Activated CD4-positive, alpha-beta T cell treated with anti-CD3 and anti-CD28 coated beads, Interleukin-2, amount 10 ng/mL, durations not matched to agents 7 days and 5 days (primary cell): ENCODE measurements around the gene FBXL4. TPM values are rescaled to one million over a fixed set of nuclear protein-coding genes. Genes with fewer than 3 reads are reported as not detected.

Experiments used
- CTCF ChIA-PET: fragments of 350-600 bp; sonication (Branson Sonifier 250); formaldehyde crosslinking; loops from one replicate; lab custom pipeline; 2021; ENCODE audit warnings: antibody characterized with exemption; lab: Charles Lee
- POLR2A ChIA-PET: fragments of 350-600 bp; sonication (Branson Sonifier 250); formaldehyde crosslinking; loops from one replicate; lab custom pipeline; 2021; ENCODE audit warnings: antibody characterized with exemption; lab: Charles Lee
- DNase-seq: peaks from one replicate; pipeline ENCODE4 v3.0.0-alpha.2; 2020
- H3K27ac Mint-ChIP-seq: one replicate; pipeline ENCODE4 v1.8.0; 2021; ENCODE audit warnings: mild to moderate bottlenecking, moderate library complexity, mixed read lengths
- H3K27me3 Mint-ChIP-seq: one replicate; pipeline ENCODE4 v1.8.0; 2021; ENCODE audit warnings: mixed read lengths
- H3K36me3 Mint-ChIP-seq: one replicate; pipeline ENCODE4 v1.8.0; 2021; ENCODE audit warnings: low read depth, mixed read lengths
- H3K4me1 Mint-ChIP-seq: one replicate; pipeline ENCODE4 v1.8.0; 2021; ENCODE audit warnings: mixed read lengths
- H3K4me3 Mint-ChIP-seq: one replicate; pipeline ENCODE4 v1.8.0; 2021; ENCODE audit warnings: mild to moderate bottlenecking, moderate library complexity, mixed read lengths
- H3K9me3 Mint-ChIP-seq: one replicate; pipeline ENCODE4 v1.8.0; 2021; ENCODE audit warnings: mixed read lengths
- total RNA-seq, 2 experiments: library from RNA; stranded (reverse); gene quantifications; one replicate each; pipeline ENCODE4 v1.2.3, GENCODE V29; 2021

The FBXL4 gene
- total RNA-seq, 2 experiments from 2014 or later, result 11.2 to 12.6 TPM

DNA sequence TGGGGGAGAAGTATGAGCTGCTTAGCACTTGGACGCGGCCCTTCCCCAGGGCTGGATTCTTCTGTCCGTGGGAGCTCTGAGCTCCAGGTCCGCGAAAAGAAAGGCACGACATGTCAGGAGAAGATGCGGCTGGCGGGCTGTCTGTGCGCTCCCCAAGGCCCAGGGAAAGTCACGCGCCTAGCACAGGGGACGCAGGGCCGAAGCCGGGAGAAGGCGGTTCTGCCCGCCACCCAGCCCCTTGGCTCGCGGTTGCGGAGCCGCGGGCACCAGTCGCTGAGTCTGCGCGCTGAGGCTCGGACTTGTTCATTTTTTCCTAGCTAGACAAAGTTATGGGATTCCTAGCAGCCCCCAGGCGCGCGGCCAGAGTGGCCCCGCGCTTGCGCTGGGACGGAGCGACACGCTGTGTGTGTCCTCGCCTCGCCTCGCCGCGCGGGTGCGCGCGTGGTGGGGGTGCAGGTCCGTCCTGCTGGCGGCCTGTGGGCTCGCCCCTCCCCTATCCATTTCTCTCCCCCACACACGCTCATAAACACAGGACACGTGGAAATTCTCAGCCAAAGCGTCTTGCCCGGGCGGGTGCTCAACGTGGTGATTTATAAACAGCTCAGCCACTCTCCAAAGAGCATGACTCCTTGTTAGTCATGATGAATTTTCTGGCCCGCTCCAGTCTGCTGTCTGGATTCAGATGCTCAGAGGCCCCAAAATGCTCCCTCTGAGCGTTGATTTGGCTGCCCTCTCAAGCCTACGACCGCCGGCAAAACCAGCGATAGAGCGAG lies 115.3 kb downstream of the FBXL4 start:
- DNase-seq, result no peak
- Mint-ChIP-seq H3K36me3 (peaks cover 2% of the 10 kb centered on the region), H3K27ac (peak overlapping the region; percentile 71), H3K9me3 (no peaks in the 10 kb centered on the region), H3K4me1 (peaks cover 39% of the 10 kb centered on the region), H3K27me3 (peaks cover 85% of the 10 kb centered on the region), H3K4me3 (peak overlapping the region; percentile 73)
- ChIA-PET POLR2A (interaction anchor here (0.6 kb wide), 1 partner anchor 26 kb away, joined by 4 read pairs; no protein-coding TSS in a partner anchor), CTCF (interaction anchor here (0.6 to 1.4 kb wide), 3 partner anchors 11 to 651 kb away, joined by 3 read pairs; no protein-coding TSS in a partner anchor)

DNA sequence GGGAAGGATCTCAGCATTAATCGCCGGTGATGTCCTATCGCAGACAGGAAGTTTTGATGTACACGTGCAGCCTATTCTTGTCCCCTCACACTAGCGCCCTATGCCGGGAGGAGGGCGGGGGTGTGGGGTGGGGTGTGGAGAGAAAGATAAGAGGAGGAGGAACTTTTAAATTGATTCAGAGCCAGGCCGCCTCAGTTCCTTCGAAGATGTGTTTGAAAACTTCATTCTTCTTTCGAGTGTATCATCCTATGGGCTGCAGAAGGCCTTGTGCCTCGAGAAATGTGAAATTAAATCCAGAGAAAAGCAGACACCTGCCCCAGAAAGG lies 115.8 kb downstream of the FBXL4 start:
- peak overlapping the region; percentile 36 for H3K27ac Mint-ChIP-seq
- H3K9me3 Mint-ChIP-seq, result no peaks in the 10 kb centered on the region
- peaks cover 2% of the 10 kb centered on the region for H3K36me3 Mint-ChIP-seq
- POLR2A ChIA-PET, result interaction anchor here (0.6 kb wide), 1 partner anchor 26 kb away, joined by 4 read pairs; no protein-coding TSS in a partner anchor
- DNase-seq, result no peak
- peak overlapping the region; percentile 36 for H3K4me3 Mint-ChIP-seq
- H3K4me1 Mint-ChIP-seq, result peaks cover 42% of the 10 kb centered on the region
- CTCF ChIA-PET, result interaction anchor here (0.8 kb wide), 1 partner anchor 9 kb away, joined by 3 read pairs; no protein-coding TSS in a partner anchor
- H3K27me3 Mint-ChIP-seq, result peaks cover 85% of the 10 kb centered on the region

DNA sequence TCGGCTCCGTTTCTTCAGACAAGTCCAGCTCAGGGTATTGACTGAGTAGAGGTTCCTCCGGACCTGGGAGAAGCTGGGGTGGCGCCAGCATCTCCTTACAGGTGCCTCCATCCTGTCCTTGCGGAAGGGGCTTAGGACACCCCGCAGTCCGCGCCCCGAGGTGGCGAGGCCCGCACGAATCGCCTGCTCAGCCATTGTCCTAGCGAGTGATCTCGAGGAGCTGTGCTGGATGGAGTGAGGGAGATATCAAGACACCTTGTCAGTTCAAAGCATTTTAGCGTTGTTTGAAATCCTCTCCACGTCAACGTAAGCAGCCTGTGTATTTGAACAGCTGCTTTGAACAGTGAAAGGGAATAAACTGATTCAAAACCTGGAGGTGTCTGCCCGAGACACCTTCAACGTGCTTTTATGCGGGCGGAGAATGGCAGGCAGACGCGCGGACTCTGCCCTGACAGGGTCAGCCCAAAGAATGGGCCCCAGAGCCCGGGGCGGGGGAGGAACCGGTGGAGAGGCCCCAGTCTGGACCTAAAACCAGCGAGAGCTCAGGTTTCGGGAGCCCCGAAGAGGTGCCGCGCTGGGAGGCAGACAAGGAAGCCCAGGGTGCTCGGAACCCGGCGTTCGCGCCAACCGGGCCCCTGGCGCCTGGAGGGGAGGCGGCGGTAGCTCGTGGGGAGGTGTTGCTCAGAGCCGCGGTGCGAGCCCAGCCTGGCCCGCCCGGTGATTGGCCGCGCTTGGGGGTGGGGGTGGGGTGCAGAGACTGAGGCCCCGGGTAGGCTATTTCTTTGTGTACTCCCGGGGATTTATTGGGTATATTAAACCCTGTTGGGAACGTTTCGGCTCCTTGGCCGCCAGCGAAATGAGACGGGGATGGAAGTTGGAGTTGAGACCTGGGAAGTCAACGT lies 116.4 kb downstream of the FBXL4 start:
- ChIA-PET POLR2A (interaction anchor here (0.6 kb wide), 1 partner anchor 27 kb away, joined by 4 read pairs; no protein-coding TSS in a partner anchor), CTCF (interaction anchor here (0.8 kb wide), 1 partner anchor 10 kb away, joined by 3 read pairs; no protein-coding TSS in a partner anchor)
- no peak for DNase-seq
- peaks cover 85% of the 10 kb centered on the region for H3K27me3 Mint-ChIP-seq
- peak overlapping the region; percentile 36 for H3K27ac Mint-ChIP-seq
- no peaks in the 10 kb centered on the region for H3K9me3 Mint-ChIP-seq
- H3K36me3 Mint-ChIP-seq, result peaks cover 2% of the 10 kb centered on the region
- peaks cover 41% of the 10 kb centered on the region for H3K4me1 Mint-ChIP-seq
- peak overlapping the region; percentile 36 for H3K4me3 Mint-ChIP-seq

DNA sequence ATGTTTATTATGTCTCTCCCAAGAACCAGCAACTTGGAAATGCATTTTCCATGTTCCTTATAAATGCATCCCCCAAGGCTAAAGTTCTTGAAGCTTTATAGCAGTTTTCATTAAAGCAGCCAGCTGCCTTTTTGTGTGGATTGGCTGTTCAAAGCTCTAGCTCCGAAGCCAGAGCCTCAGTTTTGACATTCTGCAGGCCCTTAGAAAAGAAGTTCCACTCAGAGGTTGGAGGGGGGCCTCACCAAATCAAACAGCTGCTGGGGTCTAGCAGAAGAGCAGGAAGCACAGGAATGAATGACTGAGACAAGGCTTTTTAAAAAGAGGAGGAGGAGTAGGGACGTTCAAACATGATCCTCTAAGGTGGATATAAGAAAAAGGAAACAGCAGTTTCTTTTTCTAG lies 117.6 kb downstream of the FBXL4 start:
- Mint-ChIP-seq H3K4me3 (no peak overlapping the region), H3K4me1 (peaks cover 37% of the 10 kb centered on the region), H3K27me3 (peaks cover 89% of the 10 kb centered on the region), H3K27ac (no peak overlapping the region), H3K9me3 (peaks cover 2% of the 10 kb centered on the region), H3K36me3 (no peaks in the 10 kb centered on the region)
- ChIA-PET CTCF (interaction anchor here (0.7 to 1.4 kb wide), 2 partner anchors 13 to 353 kb away, joined by 4 read pairs; no protein-coding TSS in a partner anchor), POLR2A (interaction anchor here (0.6 kb wide), 1 partner anchor 267 kb away, joined by 4 read pairs; no protein-coding TSS in a partner anchor)
- DNase-seq, result no peak

DNA sequence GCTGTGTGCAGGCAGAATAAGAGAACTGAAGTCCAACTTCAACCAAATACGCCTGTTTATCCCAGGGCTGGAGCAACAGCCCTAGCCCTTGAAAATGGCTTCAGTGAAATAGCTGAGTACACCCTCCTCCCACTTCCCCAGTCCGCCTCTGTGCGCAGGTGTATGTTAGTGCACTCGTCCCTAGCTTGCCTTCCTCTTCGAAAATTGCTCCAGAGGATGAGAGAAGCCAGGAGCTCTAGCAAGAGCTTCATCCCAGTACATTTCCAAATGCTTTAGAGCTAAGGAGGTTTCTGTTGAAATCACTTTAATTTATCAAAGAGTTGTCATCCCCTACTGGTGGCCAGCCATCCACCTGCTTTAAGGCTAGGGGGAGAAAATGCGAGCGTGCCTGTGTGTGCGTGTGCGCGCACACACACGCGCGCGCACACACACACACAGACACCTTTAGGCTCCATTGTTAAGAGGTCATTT lies 118.8 kb downstream of the FBXL4 start:
- peaks cover 2% of the 10 kb centered on the region for H3K9me3 Mint-ChIP-seq
- POLR2A ChIA-PET, result no interaction called here
- no peaks in the 10 kb centered on the region for H3K36me3 Mint-ChIP-seq
- no peak overlapping the region for H3K4me3 Mint-ChIP-seq
- peaks cover 91% of the 10 kb centered on the region for H3K27me3 Mint-ChIP-seq
- CTCF ChIA-PET, result interaction anchor here (1.1 to 1.5 kb wide), 3 partner anchors 12 to 16 kb away, joined by 3 to 9 read pairs (median 4); no protein-coding TSS in a partner anchor
- no peak for DNase-seq
- peaks cover 40% of the 10 kb centered on the region for H3K4me1 Mint-ChIP-seq
- H3K27ac Mint-ChIP-seq, result no peak overlapping the region

DNA sequence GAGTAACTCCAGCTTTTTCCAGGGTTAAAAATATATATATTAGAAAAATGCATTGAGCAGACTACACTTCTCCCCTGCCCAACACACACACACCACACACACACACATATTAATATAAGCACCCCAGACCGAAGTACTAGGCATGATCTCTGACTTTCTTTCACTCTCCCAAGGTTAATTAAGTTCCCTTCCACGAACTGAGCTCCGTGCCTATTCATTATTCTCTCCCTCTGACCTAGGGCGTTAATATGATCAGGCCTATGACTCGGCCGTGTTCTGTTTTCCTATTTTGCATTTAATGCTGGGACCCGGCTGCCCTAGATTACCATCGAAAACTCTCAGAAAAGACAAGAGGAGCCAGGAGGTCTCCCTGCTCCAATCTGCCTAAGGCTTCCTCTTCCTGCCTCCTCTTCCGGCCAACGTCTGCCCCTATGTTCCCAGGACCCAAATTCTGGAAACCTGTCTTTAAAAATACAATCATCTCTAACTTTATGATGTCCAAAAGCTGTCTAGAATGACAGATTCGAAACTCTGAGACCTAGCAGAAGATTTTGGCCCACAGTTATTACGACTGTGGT lies 119.4 kb downstream of the FBXL4 start:
- Mint-ChIP-seq H3K4me3 (no peak overlapping the region), H3K9me3 (peaks cover 2% of the 10 kb centered on the region), H3K36me3 (no peaks in the 10 kb centered on the region), H3K4me1 (peaks cover 38% of the 10 kb centered on the region), H3K27ac (no peak overlapping the region), H3K27me3 (peaks cover 91% of the 10 kb centered on the region)
- DNase-seq, result no peak
- ChIA-PET POLR2A (no interaction called here), CTCF (interaction anchor here (0.6 to 1.5 kb wide), 2 partner anchors 14 to 760 kb away, joined by 3 to 9 read pairs; no protein-coding TSS in a partner anchor)

DNA sequence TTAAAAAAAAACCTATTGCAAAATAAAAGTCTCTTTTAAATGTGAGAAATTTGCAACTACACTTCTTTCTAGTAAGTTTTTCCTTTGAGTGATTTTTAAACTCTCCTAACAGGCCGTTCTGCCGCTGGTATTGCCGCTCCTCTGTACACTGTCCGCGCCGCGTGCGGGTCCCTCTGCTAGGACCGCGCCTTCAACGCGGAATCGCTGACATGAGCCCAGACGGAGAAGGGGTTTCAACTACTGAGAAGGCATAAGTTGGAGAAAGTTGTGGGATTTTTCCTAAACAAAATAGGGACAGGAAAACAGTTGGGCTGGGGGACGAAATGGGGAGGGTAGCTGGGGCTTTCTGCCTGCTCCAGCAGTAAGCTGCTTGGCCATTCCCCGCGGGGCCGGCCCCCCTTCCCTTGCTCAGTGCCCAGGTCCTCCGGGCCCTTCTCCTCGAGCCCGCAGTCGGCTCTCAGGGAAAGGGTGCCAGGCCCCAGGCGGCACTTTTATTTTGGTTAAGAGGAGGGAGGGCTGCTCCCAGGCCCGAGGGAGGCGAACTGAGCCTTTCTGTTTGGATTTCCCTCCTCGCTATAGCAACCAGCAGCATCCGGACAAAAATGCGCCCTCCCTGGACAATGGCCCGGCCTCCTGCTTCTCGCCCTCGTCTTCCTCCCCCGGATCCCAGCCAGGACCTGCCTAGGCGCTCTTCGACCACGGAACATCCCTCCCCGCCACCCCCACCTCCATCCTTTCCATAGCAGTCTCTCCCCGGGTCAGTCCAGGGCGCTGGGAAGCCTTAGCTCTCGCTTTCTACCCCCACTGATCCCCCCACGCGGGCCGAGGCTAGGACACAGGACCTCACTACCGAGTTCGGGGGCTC lies 120.2 kb downstream of the FBXL4 start:
- H3K9me3 Mint-ChIP-seq, result peaks cover 2% of the 10 kb centered on the region
- H3K27ac Mint-ChIP-seq, result no peak overlapping the region
- POLR2A ChIA-PET, result no interaction called here
- no peak for DNase-seq
- CTCF ChIA-PET, result no interaction called here
- H3K4me3 Mint-ChIP-seq, result no peak overlapping the region
- H3K36me3 Mint-ChIP-seq, result no peaks in the 10 kb centered on the region
- H3K4me1 Mint-ChIP-seq, result peaks cover 31% of the 10 kb centered on the region
- peaks cover 89% of the 10 kb centered on the region for H3K27me3 Mint-ChIP-seq

DNA sequence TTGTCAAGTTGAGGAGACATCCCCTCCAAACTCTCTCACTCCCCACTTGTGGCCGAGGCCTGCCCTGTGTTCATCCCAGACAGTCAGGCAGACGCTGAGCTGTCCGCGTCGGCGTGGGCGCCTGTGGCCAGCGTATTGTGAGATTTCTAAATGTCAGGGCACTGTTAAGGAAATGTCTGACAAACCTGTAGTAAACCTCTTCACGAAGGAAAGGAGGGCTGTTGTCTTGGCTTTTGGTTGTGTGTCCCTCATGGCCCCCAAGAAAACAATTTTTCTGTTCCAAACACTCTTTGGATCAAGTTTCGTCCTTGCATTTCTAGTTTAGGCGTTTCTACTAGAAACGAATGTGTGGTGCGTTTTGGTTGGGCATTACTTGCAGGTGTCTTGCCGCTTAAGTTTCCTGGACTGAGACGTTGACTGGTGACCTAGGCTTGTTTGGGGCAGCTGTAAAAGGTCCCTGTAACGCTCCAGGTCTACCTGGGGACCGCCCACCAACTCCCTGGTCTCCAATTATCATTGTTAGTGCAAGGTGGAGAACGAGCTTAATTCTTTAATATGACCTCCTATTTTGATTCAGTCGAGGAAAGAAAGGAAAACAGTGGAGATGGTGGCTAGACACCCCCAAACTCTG lies 122.0 kb downstream of the FBXL4 start:
- POLR2A ChIA-PET, result no interaction called here
- no peak overlapping the region for H3K27ac Mint-ChIP-seq
- no peaks in the 10 kb centered on the region for H3K36me3 Mint-ChIP-seq
- no peak overlapping the region for H3K4me3 Mint-ChIP-seq
- no peak for DNase-seq
- CTCF ChIA-PET, result no interaction called here
- H3K27me3 Mint-ChIP-seq, result peaks cover 90% of the 10 kb centered on the region
- H3K4me1 Mint-ChIP-seq, result peaks cover 22% of the 10 kb centered on the region
- peaks cover 2% of the 10 kb centered on the region for H3K9me3 Mint-ChIP-seq

DNA sequence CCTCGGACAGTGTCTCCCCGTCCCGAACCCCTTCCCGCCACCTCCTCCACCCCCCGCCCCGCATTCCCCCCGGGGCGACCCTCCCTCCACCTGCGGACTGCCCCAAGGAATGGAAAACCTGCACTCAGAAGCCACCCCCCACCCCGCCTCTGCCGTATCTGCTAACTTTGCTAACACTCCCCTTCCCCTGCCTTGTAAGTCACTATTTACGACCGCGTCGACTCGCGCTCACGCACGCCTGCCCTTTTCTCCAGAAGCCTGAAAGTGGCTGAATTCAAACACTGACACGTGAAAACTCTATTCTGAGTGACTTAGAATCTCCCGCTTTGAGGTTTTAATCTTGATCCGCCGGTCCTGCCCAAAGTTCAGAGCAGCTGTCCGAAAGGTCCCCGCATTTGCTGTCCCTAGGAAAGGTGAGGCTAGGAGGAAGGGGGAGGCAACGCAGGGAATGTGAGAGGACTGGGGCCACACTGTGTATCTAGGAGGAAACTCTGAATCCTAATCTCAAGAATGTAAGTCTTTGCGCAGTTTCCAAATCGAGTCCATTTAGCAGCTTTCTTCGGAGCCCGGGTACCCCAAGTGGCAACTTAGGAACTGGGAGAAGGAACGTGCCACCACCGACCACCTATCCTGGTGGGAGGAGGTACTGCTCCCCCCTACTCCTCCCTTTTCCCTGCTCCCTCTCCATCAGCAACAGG lies 122.7 kb downstream of the FBXL4 start:
- POLR2A ChIA-PET, result no interaction called here
- CTCF ChIA-PET, result no interaction called here
- H3K4me3 Mint-ChIP-seq, result peak overlapping the region; percentile 24

DNA sequence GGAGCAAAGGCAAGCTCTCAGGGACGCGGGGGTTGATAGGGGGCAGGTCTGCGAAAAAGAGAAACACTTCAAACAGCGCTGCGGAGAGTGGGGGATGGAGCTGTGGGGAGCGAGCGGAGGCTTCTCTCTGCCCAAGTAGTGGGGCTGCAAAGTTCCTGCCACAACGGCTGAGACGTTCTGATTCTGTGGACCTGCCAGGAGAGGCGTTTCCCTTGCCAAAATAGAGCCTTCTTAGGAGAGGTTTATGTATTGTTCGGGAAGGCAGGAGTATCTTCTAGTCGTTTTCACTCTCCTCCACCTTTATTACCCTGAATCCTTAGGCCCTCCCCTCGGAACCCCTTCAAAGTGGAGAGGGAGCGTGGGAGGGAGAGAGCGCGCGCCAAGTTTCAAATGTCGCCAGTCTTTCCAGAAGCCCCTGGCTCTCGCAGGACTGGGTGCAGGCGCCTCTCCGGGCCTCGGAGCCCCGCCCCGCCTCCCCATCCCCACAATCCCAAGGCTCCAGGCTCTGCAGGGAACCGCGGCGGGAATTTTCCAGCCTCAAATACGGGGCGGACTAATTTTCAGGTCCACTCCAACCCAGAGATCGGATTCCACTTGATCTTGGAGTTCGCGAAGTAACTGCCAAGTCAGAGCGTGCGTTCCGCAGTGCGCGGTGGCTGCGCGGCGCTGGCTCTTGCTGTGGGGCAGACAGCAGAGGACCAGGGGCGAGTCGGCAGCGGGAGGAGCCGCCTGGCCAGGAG lies 123.4 kb downstream of the FBXL4 start:
- Mint-ChIP-seq H3K9me3 (peaks cover 2% of the 10 kb centered on the region), H3K4me3 (peak overlapping the region; percentile 45), H3K36me3 (no peaks in the 10 kb centered on the region), H3K27me3 (peaks cover 88% of the 10 kb centered on the region), H3K4me1 (peaks cover 22% of the 10 kb centered on the region), H3K27ac (no peak overlapping the region)
- no peak for DNase-seq
- ChIA-PET POLR2A (no interaction called here), CTCF (no interaction called here)

More for the DNA sequence above, 122.7 kb downstream of the FBXL4 start:
- Mint-ChIP-seq H3K36me3 (no peaks in the 10 kb centered on the region), H3K27me3 (peaks cover 86% of the 10 kb centered on the region), H3K4me1 (peaks cover 22% of the 10 kb centered on the region), H3K9me3 (peaks cover 2% of the 10 kb centered on the region), H3K27ac (peak overlapping the region; percentile 10)
- DNase-seq, result no peak
